ENCODE results near the gene WNT5A.

DNA sequence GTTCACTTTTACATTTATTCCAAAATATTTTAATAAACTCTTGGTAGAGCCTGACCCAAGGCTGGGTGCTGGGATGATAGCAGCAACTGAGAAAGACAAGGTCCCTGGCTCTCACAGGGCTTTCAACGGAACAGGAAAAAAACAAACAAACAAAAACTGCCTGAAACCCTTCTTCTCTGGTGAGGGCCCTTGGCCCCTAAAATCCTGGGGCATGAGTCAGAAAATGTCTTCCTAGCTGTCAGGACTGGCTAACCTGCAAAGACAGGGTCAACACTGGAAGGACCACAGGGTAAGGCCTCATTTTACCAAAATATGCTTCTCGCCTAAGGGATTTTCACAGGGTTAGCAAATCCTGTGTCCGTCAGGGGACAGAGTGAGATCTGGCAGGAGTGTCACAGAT, 45.7 kb upstream of the WNT5A start:
- TF ChIP-seq, protein P1, sequence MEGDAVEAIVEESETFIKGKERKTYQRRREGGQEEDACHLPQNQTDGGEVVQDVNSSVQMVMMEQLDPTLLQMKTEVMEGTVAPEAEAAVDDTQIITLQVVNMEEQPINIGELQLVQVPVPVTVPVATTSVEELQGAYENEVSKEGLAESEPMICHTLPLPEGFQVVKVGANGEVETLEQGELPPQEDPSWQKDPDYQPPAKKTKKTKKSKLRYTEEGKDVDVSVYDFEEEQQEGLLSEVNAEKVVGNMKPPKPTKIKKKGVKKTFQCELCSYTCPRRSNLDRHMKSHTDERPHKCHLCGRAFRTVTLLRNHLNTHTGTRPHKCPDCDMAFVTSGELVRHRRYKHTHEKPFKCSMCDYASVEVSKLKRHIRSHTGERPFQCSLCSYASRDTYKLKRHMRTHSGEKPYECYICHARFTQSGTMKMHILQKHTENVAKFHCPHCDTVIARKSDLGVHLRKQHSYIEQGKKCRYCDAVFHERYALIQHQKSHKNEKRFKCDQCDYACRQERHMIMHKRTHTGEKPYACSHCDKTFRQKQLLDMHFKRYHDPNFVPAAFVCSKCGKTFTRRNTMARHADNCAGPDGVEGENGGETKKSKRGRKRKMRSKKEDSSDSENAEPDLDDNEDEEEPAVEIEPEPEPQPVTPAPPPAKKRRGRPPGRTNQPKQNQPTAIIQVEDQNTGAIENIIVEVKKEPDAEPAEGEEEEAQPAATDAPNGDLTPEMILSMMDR (IDR thresholded peaks at IDR 0.05) = no peak
- no peak for TF ChIP-seq POLR2A (IDR thresholded peaks at IDR 0.05)

All from lower leg skin (tissue), 3 donors.